Measurements from ENCODE around the gene MGMT.

The MGMT gene

GRCh38 chr10:129773359-129773990 is 306.4 kb downstream of the MGMT start:
- DNase-seq (ENCODE audit: low spot score): no peak

DNA sequence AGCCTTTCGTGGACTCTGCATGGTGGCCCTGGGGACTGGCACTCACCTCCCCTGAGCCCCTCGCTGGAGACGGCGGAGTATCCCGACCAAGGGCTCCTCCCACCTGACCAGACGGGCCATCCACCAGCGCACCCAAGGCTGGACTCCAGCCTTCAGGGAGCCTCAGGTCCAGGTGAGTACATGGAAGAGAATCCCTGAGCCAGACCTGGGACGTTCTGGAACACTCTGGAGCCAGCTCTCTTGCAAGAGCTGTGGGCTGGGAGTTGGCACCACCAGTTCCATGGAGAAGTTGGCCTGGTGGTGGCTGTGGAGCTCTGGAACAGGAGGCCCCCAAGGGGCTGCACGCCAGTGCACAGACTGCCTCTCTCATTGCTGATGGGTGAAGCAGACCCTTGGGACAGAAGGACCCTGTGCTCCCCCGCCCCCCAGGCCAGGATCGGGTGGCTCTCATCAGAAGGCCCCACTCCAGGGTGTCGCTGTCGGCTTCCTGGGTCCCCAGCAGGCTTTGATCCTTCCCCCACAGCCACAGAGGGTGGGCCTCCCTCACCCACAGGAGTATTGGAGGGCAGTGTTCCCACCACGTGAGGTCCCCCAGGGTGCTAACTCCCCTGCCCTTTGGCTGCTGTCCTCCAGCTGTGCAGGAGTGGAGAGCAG is 307.2 kb downstream of the MGMT start:
- no peak for DNase-seq (ENCODE audit: low spot score)

DNA sequence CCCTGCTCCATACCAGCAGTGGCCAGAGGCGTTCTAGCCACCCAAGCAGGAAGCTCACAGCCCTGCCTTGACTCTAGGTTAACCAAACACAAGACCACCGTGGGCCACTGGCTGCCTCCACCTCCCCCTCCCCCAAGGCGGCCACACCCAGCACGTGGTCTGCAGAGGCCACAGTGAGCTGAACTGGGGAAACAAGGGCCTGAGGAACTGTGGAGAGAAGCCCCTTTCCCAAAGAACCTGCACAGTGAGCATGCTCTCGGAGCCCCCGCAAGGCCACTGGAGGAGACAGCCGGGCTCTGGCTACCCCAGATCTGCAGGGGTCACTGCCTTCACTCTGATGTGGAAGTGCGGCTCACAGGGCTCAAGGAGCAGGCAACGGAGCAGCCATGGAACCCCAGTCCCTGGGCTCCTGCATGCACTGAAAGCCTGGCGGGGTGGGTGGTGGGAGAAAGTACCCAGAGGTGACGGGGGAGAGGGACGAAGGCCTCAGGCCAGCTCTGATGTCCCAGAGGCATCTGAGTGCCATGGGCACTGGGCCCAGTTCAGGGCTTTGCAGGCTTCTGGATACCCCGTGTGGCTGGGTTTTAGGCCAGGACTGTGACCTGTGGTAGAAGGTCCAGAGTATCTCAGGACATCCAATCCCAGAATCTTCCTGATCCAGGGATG is 307.8 kb downstream of the MGMT start:
- no peak for DNase-seq (ENCODE audit: low spot score)

DNA sequence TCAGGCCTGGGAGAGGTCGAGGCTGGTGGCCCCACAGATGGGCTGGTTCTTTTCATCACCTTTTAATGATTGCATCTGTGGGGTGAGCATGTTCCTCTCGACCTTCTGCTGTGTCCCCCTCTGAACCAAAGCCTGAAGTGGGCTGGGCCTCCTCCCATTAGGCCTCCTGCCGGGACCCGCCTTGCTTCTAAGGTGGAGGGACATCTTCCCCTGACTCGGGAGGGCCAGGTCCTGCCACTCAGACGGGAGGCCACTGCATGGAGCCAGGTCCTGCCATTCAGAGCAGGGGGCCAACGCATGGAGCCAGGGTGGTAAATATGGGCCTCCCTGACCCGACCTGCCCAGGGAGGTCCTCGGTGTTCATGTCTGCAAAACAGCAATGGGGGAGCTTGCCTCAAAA is 308.6 kb downstream of the MGMT start:
- DNase-seq (ENCODE audit: low spot score): no peak

GRCh38 chr10:129777687-129778086 is 310.6 kb downstream of the MGMT start:
- no peak for DNase-seq (ENCODE audit: low spot score)

DNA sequence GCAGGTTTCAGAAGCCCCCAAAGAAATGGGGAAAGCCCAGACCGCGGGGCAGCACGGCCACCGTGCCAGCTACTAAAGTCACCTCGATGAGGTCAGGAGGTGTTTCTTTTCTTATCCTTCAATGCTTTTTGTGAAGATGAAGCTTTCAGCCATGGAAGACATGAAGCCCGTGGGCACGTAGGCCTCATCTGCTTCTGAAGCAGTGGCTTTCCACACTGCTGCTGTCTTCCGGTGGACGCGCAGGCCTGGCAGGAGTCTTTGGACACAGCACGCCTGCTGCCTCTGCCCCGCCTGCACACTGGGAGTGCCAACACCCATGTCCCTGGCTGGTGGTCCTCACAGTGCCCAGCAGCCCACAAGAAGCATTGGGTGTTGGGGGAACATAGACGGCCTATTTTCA is 311.5 kb downstream of the MGMT start:
- DNase-seq (ENCODE audit: low spot score): no peak

GRCh38 chr10:129779126-129780111 is 312.4 kb downstream of the MGMT start:
- no peak for DNase-seq (ENCODE audit: low spot score)

DNA sequence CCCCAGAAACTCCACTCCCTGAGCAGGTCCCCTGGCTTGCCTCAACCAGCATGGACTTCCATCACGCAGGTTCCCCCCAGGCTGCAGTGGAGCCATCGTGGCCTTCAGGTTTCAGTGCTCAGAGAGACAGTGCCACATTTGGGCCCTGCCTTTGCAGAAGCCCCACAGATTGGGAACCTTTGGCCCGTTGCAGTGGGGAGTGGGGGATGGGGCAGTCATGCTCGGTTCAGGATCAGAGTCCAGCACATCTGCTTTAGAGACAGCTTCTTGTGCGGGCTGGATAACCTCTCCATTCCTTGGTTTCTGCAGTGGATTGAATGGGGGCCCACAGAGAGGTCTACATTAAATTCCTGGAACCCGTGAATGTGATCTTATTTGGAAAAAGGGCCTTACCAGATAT is 313.2 kb downstream of the MGMT start:
- DNase-seq (ENCODE audit: low spot score): no peak

DNA sequence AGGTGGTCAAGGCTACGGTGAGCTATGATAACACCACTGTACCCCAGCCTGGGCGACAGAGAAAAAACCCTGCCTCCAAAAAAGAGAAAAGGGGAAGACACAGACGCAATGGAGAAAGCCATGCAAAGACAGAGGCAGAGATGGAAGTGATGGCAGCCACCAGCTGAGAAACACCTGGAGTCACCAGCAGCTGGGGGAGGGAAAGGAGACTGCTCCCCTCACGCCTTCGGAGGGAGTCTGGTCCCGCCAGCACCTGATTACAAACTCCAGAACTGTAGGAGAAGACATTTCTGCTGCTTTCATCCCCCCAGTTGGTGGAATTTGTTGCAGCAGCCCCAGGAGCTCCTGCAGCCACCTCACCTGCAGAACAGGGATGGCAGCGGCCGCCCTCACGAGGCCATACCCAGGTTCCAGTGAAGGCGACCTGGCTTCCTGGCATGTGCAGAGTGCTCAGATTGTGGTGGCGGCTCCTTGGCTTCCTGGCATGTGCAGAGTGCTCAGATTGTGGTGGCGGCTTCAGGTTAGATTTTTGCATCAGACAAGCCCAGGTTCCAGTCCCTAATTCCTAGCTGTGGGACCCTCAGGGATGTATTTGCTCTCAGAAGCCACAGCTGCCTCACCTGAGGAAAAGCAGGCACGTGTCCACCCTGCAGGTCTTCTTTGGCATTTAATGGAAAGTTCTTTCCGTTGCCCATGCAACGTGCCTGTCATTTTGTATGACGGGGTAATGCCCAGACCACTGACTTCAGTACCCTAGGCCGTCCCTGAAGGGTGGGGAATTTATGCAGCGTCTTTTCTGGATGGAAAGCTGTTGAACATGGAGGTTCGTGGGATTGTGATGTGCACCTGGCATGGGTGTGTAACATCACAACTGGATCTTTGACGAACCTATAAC is 314.1 kb downstream of the MGMT start:
- no peak for DNase-seq (ENCODE audit: low spot score)

- no peak for DNase-seq (ENCODE audit: low spot score)
These were observed 317.2 kb downstream of the MGMT start for GRCh38 chr10:129784291-129784690.

GRCh38 chr10:129784891-129785290 is 317.9 kb downstream of the MGMT start:
- DNase-seq (ENCODE audit: low spot score): no peak

DNA sequence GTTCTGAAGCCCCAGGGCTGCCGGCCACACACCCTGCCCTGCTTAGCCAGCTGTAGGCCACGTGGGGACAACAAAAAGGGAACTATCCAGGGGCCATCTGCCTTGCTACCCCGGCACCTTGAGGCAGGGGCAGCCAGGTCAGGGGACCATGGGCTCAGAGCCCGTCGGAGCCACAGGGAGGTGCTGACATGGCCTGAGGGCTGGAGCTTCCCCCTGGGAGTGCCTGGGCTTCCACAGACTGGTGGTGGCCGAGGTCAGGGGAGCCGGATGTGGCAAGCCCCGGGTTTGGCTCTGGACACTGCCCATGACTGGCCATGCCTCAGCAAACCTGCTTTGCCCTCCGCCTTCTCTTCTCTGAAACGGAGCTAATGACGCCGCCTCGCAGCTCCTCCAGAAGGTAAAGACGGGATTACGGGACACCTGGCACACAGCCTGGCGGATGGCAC is 318.5 kb downstream of the MGMT start:
- no peak for DNase-seq (ENCODE audit: low spot score)

- DNase-seq (ENCODE audit: low spot score): no peak
These were observed 319.2 kb downstream of the MGMT start for GRCh38 chr10:129786216-129786615.

GRCh38 chr10:129787557-129787956 is 320.5 kb downstream of the MGMT start:
- DNase-seq (ENCODE audit: low spot score): no peak

GRCh38 chr10:129788215-129788614 is 321.2 kb downstream of the MGMT start:
- no peak for DNase-seq (ENCODE audit: low spot score)

DNA sequence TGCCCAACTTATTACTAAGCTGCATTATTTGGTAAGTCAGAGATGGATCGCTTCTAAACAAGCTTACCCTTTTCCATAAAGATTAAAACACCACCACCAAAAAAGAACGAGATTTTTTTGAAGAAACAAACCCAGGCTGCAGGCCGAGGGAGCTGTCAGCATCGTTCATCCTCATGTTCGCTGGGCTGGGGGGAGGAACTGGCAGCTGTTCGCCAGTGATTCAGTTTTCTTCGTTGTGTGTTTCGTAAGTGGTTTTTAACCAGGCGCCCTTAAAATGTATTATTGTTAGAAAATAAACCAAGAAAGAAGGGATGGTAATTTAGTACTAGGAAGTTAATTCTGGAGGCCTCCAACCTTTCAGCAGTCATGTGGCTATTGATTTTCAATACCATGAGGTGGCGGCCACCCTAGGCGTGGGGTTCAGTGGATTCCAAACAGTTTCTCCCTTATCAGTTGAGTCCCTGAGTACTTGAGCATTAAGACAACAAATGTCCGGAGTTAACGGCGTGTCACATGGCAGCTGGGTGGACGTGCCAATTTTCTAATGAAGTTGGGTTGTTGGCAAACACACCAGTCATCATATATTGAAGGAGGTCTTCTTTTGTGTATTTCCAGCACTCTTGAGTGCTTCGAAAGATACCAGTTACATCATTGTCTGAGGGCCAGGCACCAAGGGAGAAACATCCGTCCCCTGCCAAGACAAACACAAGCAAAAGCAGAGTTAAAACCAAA is 323.8 kb downstream of the MGMT start:
- DNase-seq (ENCODE audit: low spot score): no peak

DNA sequence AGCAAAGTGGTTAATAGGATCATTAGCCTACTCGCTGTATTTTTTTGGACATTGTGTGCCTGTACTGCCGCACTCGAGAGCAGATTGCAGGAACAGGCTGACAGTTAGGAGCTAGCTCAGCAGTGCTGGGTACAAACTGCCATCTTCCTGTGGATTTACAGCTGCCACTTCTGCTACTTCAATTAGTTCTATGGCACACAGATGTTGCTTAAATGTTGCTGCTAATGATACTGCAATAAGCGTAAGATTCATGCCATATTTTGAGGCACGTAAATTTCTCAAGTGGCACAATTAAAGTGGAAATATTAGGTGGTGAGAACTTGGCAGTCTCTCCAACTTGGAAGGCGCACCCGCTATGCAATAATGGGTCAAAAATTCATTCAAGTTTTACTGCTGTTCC is 325.1 kb downstream of the MGMT start:
- DNase-seq (ENCODE audit: low spot score): peak; percentile 40

- DNase-seq (ENCODE audit: low spot score): no peak
These were observed 325.8 kb downstream of the MGMT start for GRCh38 chr10:129792864-129793263.

GRCh38 chr10:129793479-129793878 is 326.4 kb downstream of the MGMT start:
- DNase-seq (ENCODE audit: low spot score): no peak

DNA sequence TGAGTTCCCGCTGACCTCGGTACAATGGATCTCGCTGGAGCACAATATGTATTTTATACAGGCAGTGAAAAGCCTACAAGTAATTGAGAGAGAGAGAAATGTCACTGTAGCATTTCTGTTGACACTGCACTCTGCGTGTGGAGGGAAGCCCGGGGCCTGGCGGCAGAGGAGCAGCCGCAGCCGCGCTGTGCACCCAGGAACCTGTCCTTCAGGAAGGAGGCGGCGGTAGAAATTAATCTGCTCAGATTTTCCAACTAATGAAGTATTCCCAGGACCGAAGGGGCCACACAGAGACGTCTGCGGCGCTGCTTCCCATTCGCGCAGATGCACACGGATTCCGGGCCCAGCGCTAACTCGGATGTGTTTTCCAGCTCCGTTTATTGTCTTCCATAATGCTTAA is 327.0 kb downstream of the MGMT start:
- DNase-seq (ENCODE audit: low spot score): no peak
